ENCODE data around the gene CDKL1. TPM values are rescaled to one million over a fixed set of nuclear protein-coding genes. Genes with fewer than 3 reads are reported as not detected.

Gene CDKL1
- total RNA-seq (2022) (4.5 and 5.4 TPM in 2 replicates), Bru-seq, nascent RNA (percentile 51 among the genes with signal in this experiment), BruChase-seq, experiment 1, labeled RNA remaining after a 2-hour chase (percentile 48 among the genes with signal in this experiment), BruChase-seq, experiment 2, labeled RNA remaining after a 6-hour chase (percentile 48 among the genes with signal in this experiment)
- long read RNA-seq, partial matches to known transcripts = 0 of 4 reads
- long read RNA-seq, other reads (novel, unspliced or antisense) = 4 of 4 reads

DNA sequence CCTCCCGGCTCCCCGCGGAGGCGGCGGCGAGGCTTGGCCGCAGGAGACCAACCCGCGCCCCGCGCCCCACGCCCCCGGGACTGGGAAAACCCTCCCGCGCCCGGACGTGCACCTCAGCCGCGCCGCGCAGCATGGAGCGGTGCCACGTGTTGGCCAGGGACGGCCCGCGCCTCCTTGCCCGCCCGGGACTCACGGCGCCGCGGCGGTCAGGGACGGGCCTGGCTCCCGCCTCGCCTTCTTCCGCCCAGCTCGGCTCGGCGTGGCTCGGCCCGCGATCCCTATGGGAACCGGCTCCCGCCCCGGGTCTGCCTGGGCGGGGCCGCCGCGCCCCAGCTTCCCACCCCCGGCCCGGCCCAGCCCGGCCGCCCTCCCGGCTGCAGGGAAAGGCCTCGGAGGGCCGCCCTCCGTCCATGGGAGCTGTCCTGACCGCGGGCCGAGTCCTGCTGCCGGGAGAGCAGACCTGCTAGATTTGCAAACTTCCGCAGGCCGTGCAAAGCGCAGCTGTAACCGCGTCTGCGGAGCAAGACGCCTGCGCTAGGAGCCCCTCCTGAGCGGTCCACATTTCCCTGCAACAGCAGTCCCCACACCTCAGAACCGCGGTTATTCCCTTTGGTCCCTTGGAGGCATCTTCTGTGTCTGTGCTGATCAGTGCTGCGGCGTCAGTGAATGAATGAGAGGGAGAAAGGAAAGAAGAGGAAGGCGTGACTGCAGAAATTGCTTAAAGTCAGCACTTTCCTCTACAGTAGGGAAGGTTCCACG, at the start of gene CDKL1:
CDKL1 (minus strand) TSS at position 251 of the 759 bp plus-strand sequence. CDS start 1,013 bp downstream, outside the sequence.
- POLR2A ChIA-PET = interaction anchor here (0.6 to 1.1 kb wide), 2 partner anchors 76 to 94 kb away, joined by 3 to 4 read pairs; no protein-coding TSS in a partner anchor
- CTCF ChIA-PET = interaction anchor here (0.8 kb wide), 1 partner anchor 76 kb away, joined by 4 read pairs; no protein-coding TSS in a partner anchor
- Mint-ChIP-seq H3K4me1 (ENCODE audit: low read depth, unreplicated experiment) (no peaks in the 10 kb centered on the region), H3K27ac (ENCODE audit: unreplicated experiment) (peak within 1 kb of the TSS; percentile 90), H3K9me3 (ENCODE audit: unreplicated experiment) (no peaks in the 10 kb centered on the region), H3K27me3 (ENCODE audit: insufficient read depth, unreplicated experiment) (no peaks in the 10 kb centered on the region), H3K4me3 (ENCODE audit: unreplicated experiment) (peak within 1 kb of the TSS; percentile 87), H3K36me3 (ENCODE audit: insufficient read depth, unreplicated experiment) (no peaks in the 10 kb centered on the region)
- BruUV-seq (replicated peaks) = no TSS peak
- H3K27me3 ChIP-seq (replicated peaks; ENCODE audit: control insufficient read depth, insufficient read depth, low read length) = no peaks in the 10 kb centered on the region
- H3K4me1 ChIP-seq = no peaks in the 10 kb centered on the region; the same call in none of the 2 replicates
- no peaks in the 10 kb centered on the region for H3K36me3 ChIP-seq (ENCODE audit: control insufficient read depth, insufficient read depth, low read length)
- H3K4me3 ChIP-seq (ENCODE audit: low read depth, low read length) = peak within 1 kb of the TSS; percentile 38
- intact Hi-C loops (cut with micrococcal nuclease; ENCODE audit: unreplicated experiment) = loop anchor here (2.0 to 5.0 kb wide), 3 partner anchors 45 to 135 kb away; partner anchors contain the start of gene MAP4K5
- TF ChIP-seq CTCF (IDR thresholded peaks at IDR 0.05; ENCODE audit: insufficient read depth in 1 of 2, low read depth in 1 of 2, low read length in 1 of 2, severe bottlenecking in 1 of 2, unreplicated experiment in 1 of 2) = no peak
- no peaks in the 10 kb centered on the region for H3K9me3 ChIP-seq
- peak; percentile 74 to 83 for DNase-seq

- Mint-ChIP-seq H3K27me3 (ENCODE audit: insufficient read depth, unreplicated experiment) (no peaks in the 10 kb centered on the region), H3K27ac (ENCODE audit: unreplicated experiment) (no peak overlapping the region), H3K9me3 (ENCODE audit: unreplicated experiment) (peaks cover 10% of the 10 kb centered on the region), H3K4me1 (ENCODE audit: low read depth, unreplicated experiment) (no peaks in the 10 kb centered on the region), H3K36me3 (ENCODE audit: insufficient read depth, unreplicated experiment) (peaks cover 31% of the 10 kb centered on the region), H3K4me3 (ENCODE audit: unreplicated experiment) (no peak overlapping the region)
- H3K27me3 ChIP-seq (replicated peaks; ENCODE audit: control insufficient read depth, insufficient read depth, low read length) = no peaks in the 10 kb centered on the region
- H3K9me3 ChIP-seq = no peaks in the 10 kb centered on the region
- H3K4me1 ChIP-seq = 0 out of 2 replicates have a peak, but pooled peaks cover 13% of the 10 kb centered on the region
- intact Hi-C loops (cut with micrococcal nuclease; ENCODE audit: unreplicated experiment) = no loop called here
- TF ChIP-seq CTCF (IDR thresholded peaks at IDR 0.05; ENCODE audit: insufficient read depth in 1 of 2, low read depth in 1 of 2, low read length in 1 of 2, severe bottlenecking in 1 of 2, unreplicated experiment in 1 of 2) = no peak
- ChIA-PET POLR2A (no interaction called here), CTCF (no interaction called here)
- H3K4me3 ChIP-seq (ENCODE audit: low read depth, low read length) = no peak overlapping the region
- no TSS peak for BruUV-seq (replicated peaks)
- H3K36me3 ChIP-seq (ENCODE audit: control insufficient read depth, insufficient read depth, low read length) = peaks cover 3% of the 10 kb centered on the region
- no peak for DNase-seq
These were observed 37.8 kb upstream of the CDKL1 start for GRCh38 chr14:50434528-50434927.

GRCh38 chr14:50432131-50432530, 35.5 kb upstream of the CDKL1 start:
- Histone ChIP-seq H3K36me3 (ENCODE audit: control insufficient read depth, insufficient read depth, low read length) (peaks cover 2% of the 10 kb centered on the region), H3K27me3 (replicated peaks; ENCODE audit: control insufficient read depth, insufficient read depth, low read length) (no peaks in the 10 kb centered on the region), H3K4me1 (0 out of 2 replicates have a peak, but pooled peaks cover 13% of the 10 kb centered on the region), H3K9me3 (no peaks in the 10 kb centered on the region), H3K4me3 (ENCODE audit: low read depth, low read length) (no peak overlapping the region)
- ChIA-PET CTCF (no interaction called here), POLR2A (no interaction called here)
- intact Hi-C loops (cut with micrococcal nuclease; ENCODE audit: unreplicated experiment) = no loop called here
- Mint-ChIP-seq H3K27ac (ENCODE audit: unreplicated experiment) (no peak overlapping the region), H3K4me3 (ENCODE audit: unreplicated experiment) (no peak overlapping the region), H3K9me3 (ENCODE audit: unreplicated experiment) (peaks cover 4% of the 10 kb centered on the region), H3K36me3 (ENCODE audit: insufficient read depth, unreplicated experiment) (peaks cover 24% of the 10 kb centered on the region), H3K4me1 (ENCODE audit: low read depth, unreplicated experiment) (no peaks in the 10 kb centered on the region), H3K27me3 (ENCODE audit: insufficient read depth, unreplicated experiment) (no peaks in the 10 kb centered on the region)
- DNase-seq = no peak
- no peak for TF ChIP-seq CTCF (IDR thresholded peaks at IDR 0.05; ENCODE audit: insufficient read depth in 1 of 2, low read depth in 1 of 2, low read length in 1 of 2, severe bottlenecking in 1 of 2, unreplicated experiment in 1 of 2)
- BruUV-seq (replicated peaks) = no TSS peak
